Jurkat, Clone E6-1 (cell line): ENCODE measurements around the gene OXA1L. TPM values are rescaled to one million over a fixed set of nuclear protein-coding genes. Genes with fewer than 3 reads are reported as not detected.
"Not testable (repeated sequence)": the region's sequence is repeated elsewhere in the genome, so short reads cannot be mapped to it uniquely, and the experiment has no call there.

Experiments used
- DNase-seq: peaks from one replicate; pipeline ENCODE4 v3.0.0-alpha.2; 2011; ENCODE audit warnings: low read depth, low spot score
- H3K4me3 ChIP-seq: 2 replicates; pipeline ENCODE4 v1.5.1; 2011; ENCODE audit warnings: mild to moderate bottlenecking, low read length, control low read depth, moderate library complexity
- polyA plus RNA-seq: library from polyadenylated mRNA; unstranded; fragments of >200 nt; gene quantifications from one replicate; pipeline ENCODE4 v1.2.1, GENCODE V29; 2012; ENCODE audit warnings: missing spikeins; ENCODE audit not compliant: insufficient read length, insufficient read depth

Gene OXA1L
- 149 TPM for polyA plus RNA-seq

DNA sequence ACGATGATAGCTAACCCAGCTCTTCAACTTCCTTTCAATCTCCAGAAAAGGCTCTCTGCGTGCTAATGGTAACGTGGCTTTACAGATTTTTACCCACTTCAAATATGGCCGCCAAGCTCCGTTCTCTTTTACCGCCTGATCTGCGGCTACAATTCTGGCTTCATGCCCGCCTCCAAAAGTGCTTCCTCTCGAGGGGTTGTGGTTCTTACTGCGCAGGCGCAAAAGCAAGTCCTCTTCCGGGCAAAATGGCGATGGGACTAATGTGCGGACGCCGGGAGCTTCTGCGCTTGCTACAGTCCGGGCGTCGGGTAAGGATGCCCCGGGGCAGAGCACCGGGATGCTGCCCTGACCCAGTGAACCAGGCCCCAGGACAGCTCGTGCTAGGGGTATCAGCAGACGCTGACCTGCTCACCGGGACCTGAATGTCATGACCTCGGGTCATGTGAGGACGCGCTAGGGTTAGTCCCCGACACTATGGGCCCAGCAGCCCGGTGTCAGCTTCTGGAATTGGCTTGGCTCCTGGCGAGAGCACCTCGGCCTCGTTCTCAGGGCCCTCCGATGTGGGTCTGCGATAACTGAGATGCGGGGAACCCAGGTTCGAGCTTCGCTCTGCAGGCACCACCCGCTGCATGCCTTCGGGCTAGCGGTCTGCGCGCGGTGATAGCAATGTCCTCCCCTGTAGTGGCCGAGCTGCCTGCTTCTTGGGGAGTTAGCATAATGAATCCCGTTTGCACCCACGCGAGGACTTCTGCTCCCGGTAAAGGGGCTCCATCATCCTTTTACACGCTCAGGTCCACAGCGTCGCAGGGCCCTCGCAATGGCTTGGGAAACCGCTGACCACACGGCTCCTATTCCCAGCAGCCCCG, at the start of gene OXA1L:
TSS of gene OXA1L (plus strand) at position 232 of the 866 bp plus-strand sequence. CDS start at position 246, 14 bp downstream.
- peak; percentile 98 for DNase-seq

DNA sequence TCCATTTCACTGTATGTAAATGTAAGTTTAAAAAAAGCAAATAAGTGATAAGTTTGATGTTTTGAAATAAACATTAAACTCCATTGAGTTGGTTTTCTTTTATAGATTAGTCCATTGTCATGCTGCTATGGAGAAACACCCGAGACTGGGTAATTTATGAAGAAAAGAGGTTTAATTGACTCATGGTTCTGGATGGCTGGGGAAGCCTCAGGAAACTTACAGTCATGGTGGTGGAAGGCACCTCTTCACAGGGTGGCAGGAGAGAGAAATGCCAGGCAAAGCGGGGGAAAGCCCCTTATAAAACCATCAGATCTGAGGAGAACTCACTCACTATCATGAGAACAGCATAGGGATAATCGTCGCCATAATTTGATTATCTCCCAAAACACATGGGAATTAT, 48.4 kb upstream of the OXA1L start:
- DNase-seq, result no peak
- H3K4me3 ChIP-seq, result no peak overlapping the region

More for the DNA sequence above, at the start of gene OXA1L:
- H3K4me3 ChIP-seq, result peak within 1 kb of the TSS; percentile 97

DNA sequence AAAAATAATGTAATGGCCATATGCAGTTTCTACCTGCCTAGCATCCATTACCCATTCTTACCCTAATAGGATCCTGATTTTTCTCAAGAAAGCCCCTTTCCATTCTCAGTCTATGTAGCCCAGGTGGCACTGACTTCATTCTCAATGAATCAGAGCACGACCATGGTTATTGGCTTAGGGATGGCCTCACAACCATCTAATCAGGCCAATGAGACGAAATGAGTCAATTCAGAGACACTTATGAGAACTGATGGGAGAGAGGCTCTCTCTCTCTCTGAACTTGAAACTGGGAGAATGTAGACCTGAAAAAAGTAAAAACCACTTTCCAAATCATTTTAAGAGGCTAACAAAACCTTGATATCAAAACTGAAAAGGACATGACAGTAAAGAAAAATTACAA, 45.3 kb upstream of the OXA1L start:
- no peak overlapping the region for H3K4me3 ChIP-seq
- DNase-seq, result no peak

DNA sequence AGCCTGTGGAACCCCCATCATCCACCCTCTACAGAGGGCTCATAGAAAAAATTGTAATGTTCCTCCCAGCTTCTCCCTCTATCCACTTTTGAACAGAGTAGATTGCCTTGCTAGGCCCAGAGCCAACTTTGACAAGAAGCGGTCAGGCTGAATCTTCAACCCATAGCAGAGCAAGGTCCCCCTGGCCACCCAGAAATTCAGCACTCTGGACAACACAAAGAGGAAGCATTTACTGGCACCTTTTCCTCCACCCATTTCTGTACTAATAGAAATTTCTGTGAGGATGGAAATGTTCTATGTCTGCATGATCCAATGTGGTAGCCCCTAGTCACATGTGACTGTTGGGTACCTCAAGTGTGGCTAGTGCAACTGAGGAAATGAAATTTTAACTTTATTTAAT, 42.7 kb upstream of the OXA1L start:
- DNase-seq, result no peak
- H3K4me3 ChIP-seq, result no peak overlapping the region

DNA sequence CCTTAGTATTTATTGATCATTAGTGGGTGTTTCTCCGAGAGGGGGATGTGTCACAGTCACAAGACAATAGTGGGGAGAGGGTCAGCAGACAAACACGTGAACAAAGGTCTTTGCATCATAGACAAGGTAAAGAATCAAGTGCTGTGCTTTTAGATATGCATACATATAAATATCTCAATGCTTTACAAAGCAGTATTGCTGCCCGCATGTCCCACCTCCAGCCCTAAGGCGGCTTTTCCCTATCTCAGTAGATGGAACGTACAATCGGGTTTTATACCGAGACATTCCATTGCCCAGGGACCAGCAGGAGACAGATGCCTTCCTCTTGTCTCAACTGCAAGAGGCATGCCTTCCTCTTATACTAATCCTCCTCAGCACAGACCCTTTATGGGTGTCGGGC, 41.6 kb upstream of the OXA1L start:
- not testable (repeated sequence) for DNase-seq, H3K4me3 ChIP-seq

DNA sequence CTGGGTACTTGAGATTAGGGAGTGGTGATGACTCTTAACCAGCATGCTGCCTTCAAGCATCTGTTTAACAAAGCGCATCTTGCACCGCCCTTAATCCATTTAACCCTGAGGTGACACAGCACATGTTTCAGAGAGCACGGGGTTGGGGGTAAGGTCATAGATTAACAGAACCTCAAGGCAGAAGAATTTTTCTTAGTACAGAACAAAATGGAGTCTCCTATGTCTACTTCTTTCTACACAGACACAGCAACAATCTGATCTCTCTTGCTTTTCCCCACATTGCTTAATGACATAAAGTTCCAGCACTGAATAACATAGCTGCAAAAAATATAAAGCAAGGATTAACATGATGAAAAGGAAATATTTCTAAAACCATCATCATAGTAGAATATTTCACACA, 41.1 kb upstream of the OXA1L start:
- H3K4me3 ChIP-seq, DNase-seq: not testable (repeated sequence)

DNA sequence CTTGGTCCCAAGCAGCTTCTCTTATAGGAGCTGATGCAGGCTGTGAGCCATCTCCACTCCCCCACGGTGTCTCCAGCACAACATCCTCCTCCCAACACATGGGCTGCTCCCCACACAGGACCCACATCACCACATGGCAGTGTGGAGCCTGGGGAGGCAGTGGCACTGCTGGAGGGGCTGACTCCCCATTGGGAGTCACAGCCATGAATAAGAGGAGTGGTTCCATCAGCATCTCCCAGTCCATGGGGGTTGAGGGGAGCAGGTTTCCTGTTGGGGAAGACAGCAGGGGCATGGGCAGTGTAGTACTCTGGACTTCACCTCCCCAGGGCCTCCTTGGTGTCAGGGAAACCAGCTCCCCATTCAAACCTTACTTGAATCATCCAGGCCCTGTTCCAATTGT, 40.5 kb upstream of the OXA1L start:
- no peak overlapping the region for H3K4me3 ChIP-seq
- DNase-seq, result no peak

DNA sequence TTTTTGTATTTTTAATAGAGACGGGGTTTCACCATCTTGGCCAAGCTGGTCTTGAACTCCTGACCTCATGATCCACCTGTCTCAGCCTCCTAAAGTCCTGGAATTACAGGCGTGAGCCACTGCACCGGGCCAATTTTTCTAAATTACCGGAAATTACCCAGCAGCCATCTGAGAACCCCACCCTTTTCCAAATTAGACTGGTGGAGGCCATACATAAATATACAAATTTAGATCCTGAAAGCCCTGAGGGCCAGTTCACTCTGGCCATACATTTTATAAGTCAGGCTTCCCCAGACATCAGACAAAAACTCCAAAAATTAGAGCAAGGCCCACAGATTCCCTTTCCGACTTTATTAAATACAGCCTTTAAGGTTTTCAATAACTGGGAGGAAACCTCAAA, 34.4 kb upstream of the OXA1L start:
- not testable (repeated sequence) for DNase-seq

DNA sequence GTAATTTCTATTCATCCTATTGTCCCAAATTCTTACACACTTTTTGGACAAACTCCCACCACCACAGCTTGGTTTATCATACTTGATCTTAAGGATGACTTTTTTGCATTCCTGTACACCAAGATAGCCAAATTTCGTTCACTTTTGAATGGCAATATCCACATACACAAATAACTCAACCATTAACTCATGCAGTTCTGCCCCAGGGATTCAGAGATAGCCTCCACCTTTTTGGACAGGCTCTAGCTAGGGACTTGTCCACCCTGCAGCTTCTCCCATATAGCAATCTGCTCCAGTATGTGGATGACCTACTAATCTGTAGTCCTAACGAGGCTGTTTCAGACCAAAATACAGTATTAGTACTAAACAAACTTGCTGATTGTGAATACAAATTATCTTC, 32.7 kb upstream of the OXA1L start:
- no peak overlapping the region for H3K4me3 ChIP-seq
- no peak for DNase-seq

More for the DNA sequence above, 34.4 kb upstream of the OXA1L start:
- not testable (repeated sequence) for H3K4me3 ChIP-seq

DNA sequence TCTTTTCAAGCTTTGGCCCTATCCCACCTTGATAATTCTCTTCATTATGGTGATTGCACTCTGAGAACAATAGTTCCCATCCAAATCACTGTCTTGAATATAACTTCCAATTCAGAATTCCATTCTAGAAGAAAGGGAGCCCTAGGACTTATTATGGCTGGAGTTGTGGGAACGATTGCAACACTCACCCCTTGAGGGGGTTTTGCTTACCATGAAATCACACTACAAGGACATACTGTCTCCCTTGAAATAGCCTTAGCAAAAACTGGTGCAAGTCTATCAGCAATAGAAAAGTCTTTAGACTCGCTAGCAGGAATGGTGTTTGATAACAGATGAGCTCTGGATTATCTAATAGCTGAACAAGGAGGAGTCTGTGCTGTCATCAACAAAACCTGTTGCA, 31.4 kb upstream of the OXA1L start:
- H3K4me3 ChIP-seq, result no peak overlapping the region
- DNase-seq, result no peak

DNA sequence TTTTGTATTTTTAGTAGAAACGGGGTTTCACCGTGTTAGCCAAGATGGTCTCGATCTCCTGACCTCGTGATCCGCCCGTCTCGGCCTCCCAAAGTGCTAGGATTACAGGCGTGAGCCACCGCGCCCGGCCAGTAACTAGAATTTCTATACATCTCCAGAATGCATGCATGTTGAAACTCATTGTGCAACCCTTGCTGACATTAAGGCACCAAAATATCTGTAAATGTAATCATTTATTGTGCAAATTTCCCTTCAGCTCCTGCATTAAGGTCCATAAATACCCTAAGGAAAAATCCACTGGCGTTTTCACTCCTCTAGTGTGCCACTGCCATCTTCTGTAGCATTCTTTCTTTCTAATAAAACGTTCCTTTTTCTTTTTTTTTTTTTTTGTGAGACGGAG, 30.1 kb upstream of the OXA1L start:
- H3K4me3 ChIP-seq, DNase-seq: not testable (repeated sequence)

DNA sequence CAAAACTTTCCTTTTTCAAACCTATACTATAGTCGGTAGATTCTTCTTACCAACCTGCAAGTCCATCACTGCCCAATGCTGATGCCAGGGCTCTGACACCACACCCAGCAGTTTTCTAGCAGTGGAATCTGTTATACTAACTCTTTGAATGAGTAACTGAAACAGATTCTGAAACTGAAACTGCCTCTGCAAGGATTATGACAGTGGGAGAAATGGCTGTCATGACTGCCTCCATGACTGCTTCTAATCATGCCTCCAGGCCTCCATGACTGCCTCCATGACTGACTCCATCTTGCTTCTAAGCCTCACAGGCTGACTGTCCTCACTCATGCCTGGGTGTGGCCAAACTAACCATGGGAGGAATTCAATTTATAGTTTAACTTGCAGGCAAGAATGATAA, 29.4 kb upstream of the OXA1L start:
- no peak overlapping the region for H3K4me3 ChIP-seq
- no peak for DNase-seq

DNA sequence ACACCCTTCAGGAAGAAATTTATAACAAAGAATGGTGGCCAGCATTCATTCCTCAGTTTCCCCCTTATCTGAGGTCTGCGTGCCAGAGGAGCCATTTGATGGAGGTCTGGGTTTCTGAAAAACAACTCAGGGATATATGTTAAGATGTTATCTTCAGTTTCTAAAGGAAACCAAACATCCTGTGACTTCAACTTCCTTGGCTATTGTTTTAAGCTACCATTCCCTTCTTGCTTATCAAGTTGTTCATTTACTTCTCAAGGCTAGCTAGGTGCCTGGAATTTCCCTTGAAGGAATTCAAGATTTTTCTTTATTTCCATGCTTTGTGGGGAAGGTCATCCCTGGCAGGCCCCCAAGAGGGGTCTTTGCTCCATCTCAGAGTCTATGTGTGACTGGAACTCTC, 27.1 kb upstream of the OXA1L start:
- H3K4me3 ChIP-seq, result no peak overlapping the region
- DNase-seq, result no peak

DNA sequence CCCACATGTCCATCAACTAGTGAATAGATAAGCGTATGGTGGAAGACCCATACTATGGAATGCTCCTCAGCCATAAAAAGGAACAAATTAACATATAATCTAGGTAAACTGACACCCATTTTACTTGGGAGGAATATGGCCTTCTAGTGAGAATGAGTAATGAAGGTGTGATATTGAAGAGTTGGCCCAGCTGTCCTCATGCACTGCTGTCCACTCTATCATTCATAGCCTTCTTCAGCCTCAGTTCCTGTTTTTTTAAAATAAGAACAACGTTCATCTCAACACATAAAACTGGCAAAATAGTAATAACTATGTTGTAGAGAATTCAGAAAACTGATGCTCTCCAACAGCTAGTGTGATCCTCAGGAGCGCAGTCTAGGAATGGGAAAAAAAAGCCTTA, 26.5 kb upstream of the OXA1L start:
- no peak for DNase-seq
- H3K4me3 ChIP-seq, result no peak overlapping the region

DNA sequence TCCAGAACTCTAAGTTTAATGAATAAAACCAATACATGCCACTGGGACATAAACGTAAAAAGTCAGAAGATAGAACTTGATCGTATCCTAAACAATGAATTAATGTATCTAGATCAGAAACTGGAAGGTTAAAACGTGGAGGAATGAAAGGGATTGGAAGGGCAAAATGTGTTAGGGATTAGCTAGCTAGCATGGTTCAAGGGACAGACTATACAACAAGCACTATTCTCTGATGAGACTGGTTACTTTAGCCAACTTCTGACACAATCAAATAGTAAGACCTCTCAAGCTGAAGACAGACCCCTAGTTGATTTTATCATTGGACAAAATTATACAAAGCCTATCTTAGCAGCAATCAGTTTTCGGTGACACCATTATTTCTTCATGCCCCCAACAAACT, 18.7 kb upstream of the OXA1L start:
- DNase-seq, result no peak
- H3K4me3 ChIP-seq, result no peak overlapping the region

DNA sequence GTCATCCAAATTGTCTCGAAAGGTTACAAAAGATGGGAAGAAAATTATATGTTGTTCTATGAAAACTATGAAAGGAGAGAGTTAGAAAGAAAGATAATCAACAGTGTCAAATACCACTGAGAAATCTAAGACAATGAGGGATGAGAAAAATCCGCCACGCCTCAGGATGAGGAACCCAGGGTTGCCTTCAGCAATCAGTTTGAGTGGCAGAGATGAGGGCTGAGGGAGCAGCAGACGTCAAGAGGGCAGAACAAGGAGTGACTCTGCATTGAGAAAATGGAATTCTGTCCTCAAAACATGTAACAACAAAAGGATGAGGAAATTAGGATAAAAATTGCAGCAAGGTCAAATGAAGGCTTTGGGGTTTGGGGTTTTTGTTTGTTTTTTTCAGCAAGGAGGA, 18.3 kb upstream of the OXA1L start:
- no peak overlapping the region for H3K4me3 ChIP-seq
- no peak for DNase-seq

DNA sequence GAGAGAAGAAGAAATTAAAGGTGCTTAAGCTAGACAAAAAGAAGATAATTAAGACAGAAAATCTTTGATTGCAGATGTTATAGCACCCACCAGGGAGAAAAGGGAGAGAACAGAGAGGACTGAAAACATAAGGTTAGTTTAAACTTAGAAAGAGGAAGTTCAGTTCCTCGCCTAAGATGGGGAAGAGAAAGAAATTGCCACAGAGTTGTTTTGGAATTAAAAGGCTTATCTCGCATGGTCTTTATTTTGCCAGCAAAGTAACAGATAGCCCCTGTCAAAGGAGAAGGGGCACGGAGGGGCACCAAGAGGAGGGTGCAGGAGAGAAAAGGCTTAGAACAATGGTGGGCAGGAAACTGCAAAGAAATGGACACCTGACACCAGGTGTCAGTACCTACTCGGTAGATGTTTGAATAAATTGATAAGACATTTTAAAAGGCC, 17.8 kb upstream of the OXA1L start:
- DNase-seq, result no peak
- no peak overlapping the region for H3K4me3 ChIP-seq

DNA sequence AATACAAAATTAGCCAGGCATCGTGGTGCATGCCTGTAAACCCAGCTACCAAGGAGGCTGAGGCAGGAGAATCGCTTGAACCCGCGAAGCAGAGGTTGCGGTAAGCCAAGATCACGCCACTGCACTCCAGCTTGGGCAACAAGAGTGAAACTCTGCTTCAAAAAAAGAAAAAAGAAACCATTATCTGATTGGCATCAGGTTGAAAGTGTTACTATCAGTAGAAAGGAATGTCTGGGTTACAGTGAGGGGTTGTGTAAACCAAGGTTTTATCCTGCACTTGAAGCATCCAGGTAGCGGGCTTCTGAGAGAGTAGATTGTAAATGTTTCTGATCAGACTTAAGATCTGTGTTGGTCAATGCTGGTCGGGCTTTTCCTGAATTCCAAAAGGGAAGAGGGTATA, 14.1 kb upstream of the OXA1L start:
- peak; percentile 67 for DNase-seq
- H3K4me3 ChIP-seq, result no peak overlapping the region

DNA sequence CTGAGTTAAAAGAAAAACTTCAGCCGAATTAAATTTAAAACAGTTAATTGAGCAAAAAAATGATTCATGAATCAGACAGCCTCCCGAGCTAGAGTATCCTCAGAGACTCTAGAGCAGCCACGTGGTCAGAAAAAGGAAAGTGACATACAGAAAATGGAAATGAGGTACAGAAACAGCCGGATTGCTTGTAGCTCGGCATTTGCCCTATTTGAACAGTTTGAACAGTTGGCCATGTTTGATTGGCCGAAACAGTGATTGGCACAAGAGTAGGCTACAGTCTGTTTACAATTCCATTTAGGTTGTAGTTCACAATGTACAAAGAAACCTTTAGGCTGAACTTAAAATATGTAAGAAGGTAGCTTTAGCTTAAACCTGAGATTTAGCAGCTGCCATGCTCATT, 12.9 kb upstream of the OXA1L start:
- no peak for DNase-seq
- no peak overlapping the region for H3K4me3 ChIP-seq

DNA sequence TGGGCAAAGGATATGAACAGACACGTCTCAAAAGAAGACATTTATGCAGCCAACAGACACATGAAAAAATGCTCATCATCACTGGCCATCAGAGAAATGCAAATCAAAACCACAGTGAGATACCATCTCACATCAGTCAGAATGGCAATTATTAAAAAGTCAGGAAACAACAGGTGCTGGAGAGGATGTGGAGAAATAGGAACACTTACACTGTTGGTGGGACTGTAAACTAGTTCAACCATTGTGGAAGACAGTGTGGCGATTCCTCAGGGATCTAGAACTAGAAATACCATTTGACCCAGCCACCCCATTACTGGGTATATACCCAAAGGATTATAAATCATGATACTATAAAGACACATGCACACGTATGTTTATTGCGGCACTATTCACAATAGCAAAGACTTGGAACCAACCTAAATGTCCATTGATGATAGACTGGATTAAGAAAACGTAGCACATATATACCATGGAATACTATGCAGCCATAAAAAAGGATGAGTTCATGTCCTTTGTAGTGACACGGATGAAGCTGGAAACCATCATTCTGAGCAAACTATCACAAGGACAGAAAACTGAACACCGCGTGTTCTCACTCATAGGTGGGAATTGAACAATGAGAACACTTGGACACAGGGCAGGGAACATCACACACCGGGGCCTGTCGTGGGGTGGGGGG, 8.4 kb upstream of the OXA1L start:
- not testable (repeated sequence) for DNase-seq, H3K4me3 ChIP-seq
